K562 (cell line): ENCODE data around the gene SMIM12. TPM values are rescaled to one million over a fixed set of nuclear protein-coding genes. Genes with fewer than 3 reads are reported as not detected.

Experiments used
- CGGBP1 ChIP-seq: fragments of 250-450 bp; sonication (Bioruptor Pico); IDR thresholded peaks from 2 replicates; pipeline ENCODE4 v1.9.0; 2021; ENCODE audit warnings: mild to moderate bottlenecking
- CREB3 ChIP-seq: fragments of 450-650 bp; conservative IDR thresholded peaks from 2 replicates; pipeline ENCODE4 v1.6.1; 2016; ENCODE audit warnings: missing genetic modification characterization, low read depth, mild to moderate bottlenecking, missing compliant biosample characterization, moderate library complexity
- ELF4 ChIP-seq: fragments of 450-650 bp; formaldehyde crosslinking; IDR thresholded peaks from 2 replicates; pipeline ENCODE4 v1.4.0; 2022; ENCODE audit warnings: missing genetic modification characterization
- EP400 ChIP-seq: fragments of 450-650 bp; IDR thresholded peaks from 2 replicates; pipeline ENCODE4 v1.6.1; 2017; ENCODE audit warnings: antibody characterized with exemption, mild to moderate bottlenecking, moderate library complexity
- ETV6 ChIP-seq, 3 experiments: fragments of 150-350 bp in 1 of 3; sonication (generic) in 1 of 3; formaldehyde crosslinking in 1 of 3; IDR thresholded peaks; 2 replicates each; pipeline versions ENCODE4 v1.6.1 to v1.8.0; 2014 to 2022; ENCODE audit warnings: borderline replicate concordance in 2 of 3, low read depth in 2 of 3, antibody characterized with exemption in 1 of 3, low read length in 1 of 3, mild to moderate bottlenecking in 1 of 3, missing genetic modification reagents in 1 of 3
- GATAD2B ChIP-seq: fragments of 450-650 bp; IDR thresholded peaks from 2 replicates; pipeline ENCODE4 v1.6.1; 2017; ENCODE audit warnings: mild to moderate bottlenecking, borderline replicate concordance
- HLTF ChIP-seq: fragments of 450-650 bp; IDR thresholded peaks from 2 replicates; pipeline ENCODE4 v1.6.1; 2016
- HSF4 ChIP-seq: fragments of 250-450 bp; sonication (Bioruptor Pico); IDR thresholded peaks from 2 replicates; pipeline ENCODE4 v2.1.2; 2022; ENCODE audit warnings: mild to moderate bottlenecking, moderate library complexity, borderline replicate concordance
- KAT8 ChIP-seq: fragments of 450-650 bp; IDR thresholded peaks from 2 replicates; pipeline ENCODE4 v1.6.1; 2016; ENCODE audit warnings: low read depth, mild to moderate bottlenecking
- MBD2 ChIP-seq: sonication (generic); IDR thresholded peaks from 2 replicates; pipeline ENCODE4 v1.6.1; 2016; ENCODE audit warnings: low read depth, borderline replicate concordance
- NR2C2 ChIP-seq, 2 experiments: fragments of 200-800 bp in 1 of 2; sonication (Bioruptor generic) in 1 of 2; sonication (generic) in 1 of 2; formaldehyde crosslinking in 1 of 2; IDR thresholded peaks; 2 replicates each; pipeline versions ENCODE4 v1.6.1 to v1.8.0; 2016 to 2022; ENCODE audit warnings: mild to moderate bottlenecking in 1 of 2, missing compliant biosample characterization in 1 of 2, missing genetic modification characterization in 1 of 2, missing genetic modification reagents in 1 of 2
- PHF21A ChIP-seq: fragments of 450-650 bp; IDR thresholded peaks from 2 replicates; pipeline ENCODE4 v1.6.1; 2017; ENCODE audit warnings: low read depth, borderline replicate concordance
- PRMT5 ChIP-seq: sonication (generic); formaldehyde crosslinking; IDR thresholded peaks from 2 replicates; pipeline ENCODE4 v1.5.0; 2020; ENCODE audit warnings: missing genetic modification reagents
- PTBP1 ChIP-seq: fragments of 200-400 bp; formaldehyde crosslinking; IDR thresholded peaks from 2 replicates; pipeline ENCODE4 v1.6.1; 2017; ENCODE audit warnings: low read depth, low read length
- RBM22 ChIP-seq: fragments of 200-400 bp; formaldehyde crosslinking; IDR thresholded peaks from 2 replicates; pipeline ENCODE4 v1.6.1; 2018; ENCODE audit warnings: low read length, low read depth; ENCODE audit not compliant: poor library complexity, severe bottlenecking
- ZBTB12 ChIP-seq: fragments of 250-450 bp; sonication (Bioruptor Pico); IDR thresholded peaks from 2 replicates; pipeline ENCODE4 v1.4.0; 2020
- ZC3H11A ChIP-seq: IDR thresholded peaks from 2 replicates; pipeline ENCODE4 v1.6.1; 2012; ENCODE audit warnings: low read depth, low read length, improper control_type of control experiment
- polyA plus RNA-seq, 8 experiments: library from polyadenylated mRNA; depleted of rRNA in 4 of 8; stranded (reverse) in 5 of 8; unstranded in 3 of 8; fragments of >200 nt; fragmentation: Nextera tagmentation in 2 of 8; fragmentation: Illumina TruSeq in 1 of 8; extraction: Ambion mirVana in 2 of 8; extraction: Trizol in 1 of 8; gene quantifications; 2 replicates each; pipeline versions ENCODE4 v1.2.1 to v1.2.3, GENCODE V29; 2011 to 2014; ENCODE audit warnings: inconsistent platforms in 1 of 8, missing spikeins in 1 of 8
- total RNA-seq, 7 experiments: library from RNA; depleted of rRNA in 6 of 7; stranded (reverse); fragments of >200 nt in 6 of 7; fragmentation: Illumina TruSeq in 2 of 7; extraction: Trizol in 2 of 7; gene quantifications; 2 replicates each; pipeline versions ENCODE4 v1.2.1 to v1.2.3, GENCODE V29; 2011 to 2021; ENCODE audit warnings: low replicate concordance in 1 of 7
- TF ChIP-seq, protein P1 (sequence below): fragments of 450-650 bp; IDR thresholded peaks from 2 replicates; pipeline ENCODE4 v1.6.1; 2016; ENCODE audit warnings: low read depth, mild to moderate bottlenecking, moderate library complexity

Gene SMIM12
- total and polyA plus RNA-seq, 9 of the 15 experiments (the other 6 are each of a cell fraction or from before 2014, with no cell fraction given): 51.7 to 112 (median 63.9) TPM

GRCh38 chr1:34843392-34844251, 15.9 kb downstream of the SMIM12 start (continued):
- TF ChIP-seq EP400: peak; percentile 30; the same call in 1 of the 2 replicates
- TF ChIP-seq ELF4 (CRISPR knock-in tag): no peak
- TF ChIP-seq HLTF: peak; percentile 87
- TF ChIP-seq CGGBP1 (CRISPR knock-in tag): 0 out of 2 replicates have a peak, but pooled peaks have one; percentile 47
- peak; percentile 6; the same call in 1 of the 2 replicates for TF ChIP-seq HSF4 (CRISPR knock-in tag)
- peak; percentile 79; the same call in 1 of the 2 replicates for TF ChIP-seq GATAD2B
- no peak for TF ChIP-seq KAT8
- TF ChIP-seq PTBP1: peak; percentile 87; the same call in 1 of the 2 replicates
- no peak for TF ChIP-seq ZBTB12
- no peak for TF ChIP-seq ZC3H11A
- TF ChIP-seq, protein P1, sequence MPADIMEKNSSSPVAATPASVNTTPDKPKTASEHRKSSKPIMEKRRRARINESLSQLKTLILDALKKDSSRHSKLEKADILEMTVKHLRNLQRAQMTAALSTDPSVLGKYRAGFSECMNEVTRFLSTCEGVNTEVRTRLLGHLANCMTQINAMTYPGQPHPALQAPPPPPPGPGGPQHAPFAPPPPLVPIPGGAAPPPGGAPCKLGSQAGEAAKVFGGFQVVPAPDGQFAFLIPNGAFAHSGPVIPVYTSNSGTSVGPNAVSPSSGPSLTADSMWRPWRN: peak; percentile 79
- no peak; the same call in 1 of the 2 replicates for TF ChIP-seq MBD2
- no peak for TF ChIP-seq PRMT5 (CRISPR knock-in tag)
- TF ChIP-seq PHF21A: 0 out of 2 replicates have a peak, but pooled peaks have one; percentile 51
- 0 out of 2 replicates have a peak, but pooled peaks have one; percentile 75 for TF ChIP-seq CREB3
- TF ChIP-seq ETV6 (IDR thresholded peaks at IDR 0.05; ENCODE audit: borderline replicate concordance in 1 of 2, low read depth in 2 of 2, low read length in 1 of 2): 0 out of 4 replicates have a peak, but pooled peaks of 1 of the 2 experiments have one; percentile 61
- no peak for TF ChIP-seq ETV6 (CRISPR knock-in tag; IDR thresholded peaks at IDR 0.05; ENCODE audit: borderline replicate concordance)
- no peak for TF ChIP-seq RBM22
- no peak for TF ChIP-seq NR2C2 (CRISPR knock-in tag; IDR thresholded peaks at IDR 0.05)
- TF ChIP-seq NR2C2 (tag; IDR thresholded peaks at IDR 0.05): peak; percentile 63
